RWPE1 (cell line): Measurements from ENCODE around the gene SOSTDC1.

ENCODE experiments used
- CTCF ChIA-PET: fragments of 350-600 bp; sonication (Branson Sonifier 250); formaldehyde crosslinking; extraction: SDS; loops from one replicate; lab custom pipeline; 2021; lab: Yijun Ruan, JAX
- POLR2A ChIA-PET: fragments of 400-600 bp; formaldehyde crosslinking; extraction: SDS; loops from one replicate; lab custom pipeline; 2020; ENCODE audit warnings: antibody characterized with exemption; ENCODE audit not compliant: low non-redundant PET; lab: Yijun Ruan, JAX
- DNase-seq: peaks from one replicate; pipeline ENCODE4 v3.0.0; 2012; ENCODE audit warnings: low spot score
- H3K27ac ChIP-seq: fragments of 450-650 bp; 2 replicates; pipeline ENCODE4 v1.5.1; 2017
- TF ChIP-seq, protein P1 (sequence below): fragments of 450-650 bp; conservative IDR thresholded peaks from 2 replicates; pipeline ENCODE4 v1.5.1; 2017; ENCODE audit warnings: low read depth, mild to moderate bottlenecking

The SOSTDC1 gene

GRCh38 chr7:16422103-16422435, 43.5 kb downstream of the SOSTDC1 start:
- no peak overlapping the region for H3K27ac ChIP-seq
- TF ChIP-seq, protein P1, sequence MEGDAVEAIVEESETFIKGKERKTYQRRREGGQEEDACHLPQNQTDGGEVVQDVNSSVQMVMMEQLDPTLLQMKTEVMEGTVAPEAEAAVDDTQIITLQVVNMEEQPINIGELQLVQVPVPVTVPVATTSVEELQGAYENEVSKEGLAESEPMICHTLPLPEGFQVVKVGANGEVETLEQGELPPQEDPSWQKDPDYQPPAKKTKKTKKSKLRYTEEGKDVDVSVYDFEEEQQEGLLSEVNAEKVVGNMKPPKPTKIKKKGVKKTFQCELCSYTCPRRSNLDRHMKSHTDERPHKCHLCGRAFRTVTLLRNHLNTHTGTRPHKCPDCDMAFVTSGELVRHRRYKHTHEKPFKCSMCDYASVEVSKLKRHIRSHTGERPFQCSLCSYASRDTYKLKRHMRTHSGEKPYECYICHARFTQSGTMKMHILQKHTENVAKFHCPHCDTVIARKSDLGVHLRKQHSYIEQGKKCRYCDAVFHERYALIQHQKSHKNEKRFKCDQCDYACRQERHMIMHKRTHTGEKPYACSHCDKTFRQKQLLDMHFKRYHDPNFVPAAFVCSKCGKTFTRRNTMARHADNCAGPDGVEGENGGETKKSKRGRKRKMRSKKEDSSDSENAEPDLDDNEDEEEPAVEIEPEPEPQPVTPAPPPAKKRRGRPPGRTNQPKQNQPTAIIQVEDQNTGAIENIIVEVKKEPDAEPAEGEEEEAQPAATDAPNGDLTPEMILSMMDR = no peak
- ChIA-PET CTCF (interaction anchor here (0.7 kb wide), 1 partner anchor 28 kb away, joined by 5 read pairs; no protein-coding TSS in a partner anchor), POLR2A (no interaction called here)
- no peak for DNase-seq

DNA sequence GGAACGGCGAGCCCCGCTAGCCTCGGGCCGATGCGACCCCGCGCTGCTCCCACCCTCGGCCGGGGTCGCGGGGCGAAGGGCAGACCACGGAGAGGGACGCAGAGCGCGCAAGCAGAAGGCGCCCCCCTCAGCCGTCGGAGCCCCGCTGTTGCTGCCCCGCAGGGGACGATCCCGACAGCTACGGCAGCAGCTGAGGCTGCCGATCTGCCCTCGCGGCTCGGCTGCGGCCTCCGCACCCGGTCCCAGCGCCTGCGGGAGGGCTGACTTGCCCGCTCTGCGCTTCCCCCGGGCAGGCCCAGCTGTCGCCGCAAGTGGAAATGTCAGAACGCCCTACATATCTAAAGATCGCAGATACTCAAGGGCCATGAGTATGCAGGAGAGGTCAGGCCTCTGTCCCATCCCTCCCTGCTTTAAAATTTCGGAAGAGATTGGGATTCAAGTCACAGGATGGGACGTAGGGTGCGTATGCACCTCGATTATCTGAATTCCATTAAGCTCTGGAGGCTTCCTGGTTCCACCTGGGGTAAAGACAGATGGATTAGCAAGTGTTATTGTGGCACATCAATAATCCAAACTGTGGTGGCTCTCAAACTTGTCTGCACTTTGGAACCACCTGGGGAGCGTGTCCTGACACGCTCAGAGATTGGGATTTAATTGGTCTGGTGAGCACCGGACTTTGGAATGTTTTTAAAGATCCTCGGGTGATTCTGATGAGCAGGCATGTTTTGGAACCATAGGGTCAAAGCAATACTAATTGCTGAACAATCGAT, 44.0 kb downstream of the SOSTDC1 start, which contains the start of gene CRPPA:
CRPPA (minus strand) TSS at position 206 of the 770 bp plus-strand sequence. CDS start 216 bp downstream, outside the sequence.
- TF ChIP-seq, protein P1 = no peak; the same call in 1 of the 2 replicates
- ChIA-PET POLR2A (no interaction called here), CTCF (interaction anchor here (0.6 to 0.7 kb wide), 2 partner anchors 28 to 806 kb away, joined by 3 to 5 read pairs; no protein-coding TSS in a partner anchor)
- DNase-seq = peak; percentile 74
- peak within 1 kb of the TSS; percentile 88 for H3K27ac ChIP-seq

- H3K27ac ChIP-seq = peak overlapping the region; percentile 88
Measured at GRCh38 chr7:16420649-16421332, 44.7 kb downstream of the SOSTDC1 start.

DNA sequence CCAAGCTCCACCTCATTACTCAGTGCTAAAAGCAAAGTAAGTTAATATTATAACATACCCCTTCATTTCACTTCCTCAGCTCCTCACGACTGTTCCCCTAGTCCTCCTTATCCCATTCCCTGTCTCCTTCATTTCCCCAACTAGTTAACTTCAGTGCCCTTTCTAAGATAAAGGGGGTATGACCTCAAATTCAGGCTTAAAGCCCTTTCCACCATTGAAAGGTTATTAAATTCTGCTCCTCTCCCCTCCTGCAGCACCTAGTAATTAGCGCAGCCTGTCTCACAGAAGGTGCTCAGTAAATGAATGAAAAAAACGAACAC, 45.2 kb downstream of the SOSTDC1 start:
- TF ChIP-seq, protein P1 = no peak
- ChIA-PET POLR2A (no interaction called here), CTCF (no interaction called here)
- peak overlapping the region; percentile 88 for H3K27ac ChIP-seq
- DNase-seq = no peak

More at GRCh38 chr7:16420649-16421332, 44.7 kb downstream of the SOSTDC1 start:
- POLR2A ChIA-PET = no interaction called here
- CTCF ChIA-PET = no interaction called here
- TF ChIP-seq, protein P1 = peak; percentile 27; the same call in 1 of the 2 replicates
- peak; percentile 61 for DNase-seq

DNA sequence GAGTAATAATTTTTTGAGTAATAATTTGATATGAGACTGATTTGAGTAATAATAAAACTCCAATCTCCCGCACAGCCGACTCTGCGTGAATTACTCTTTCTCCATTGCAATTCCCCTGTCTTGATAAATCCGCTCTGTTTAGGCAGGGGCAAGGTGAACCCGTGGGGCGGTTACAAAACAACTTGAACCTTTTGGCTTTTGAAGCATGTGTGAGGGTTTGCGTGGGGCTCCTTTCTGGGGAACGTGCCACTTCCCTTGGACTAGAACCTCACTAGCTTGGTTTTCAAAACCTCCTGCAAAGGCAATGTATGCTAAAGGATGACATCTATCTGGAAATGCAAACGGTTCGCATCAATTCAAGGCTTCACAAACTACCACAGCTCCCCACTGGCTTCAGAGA, 45.7 kb downstream of the SOSTDC1 start:
- TF ChIP-seq, protein P1 = no peak
- ChIA-PET CTCF (interaction anchor here (0.7 kb wide), 1 partner anchor 322 kb away, joined by 4 read pairs; no protein-coding TSS in a partner anchor), POLR2A (no interaction called here)
- H3K27ac ChIP-seq = no peak overlapping the region
- no peak for DNase-seq

DNA sequence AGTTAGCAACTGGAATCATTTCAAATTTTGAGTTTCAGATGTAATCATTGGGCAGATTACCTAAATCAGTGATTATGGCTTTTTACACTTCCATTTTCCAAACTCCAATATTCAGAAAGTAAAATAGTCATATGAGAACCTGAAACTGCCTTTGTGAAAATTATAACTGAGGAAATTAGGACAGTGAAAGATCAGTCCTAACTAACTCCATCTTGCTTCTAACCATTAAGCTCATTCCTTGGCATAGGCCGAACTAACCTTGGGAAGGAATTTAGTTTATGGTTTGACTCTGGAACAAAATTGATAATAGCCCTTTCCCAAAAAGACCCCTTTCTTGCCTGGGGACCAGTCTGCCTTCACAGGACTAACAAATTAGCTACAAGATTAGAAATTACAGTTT, 46.4 kb downstream of the SOSTDC1 start:
- ChIA-PET POLR2A (no interaction called here), CTCF (no interaction called here)
- no peak overlapping the region for H3K27ac ChIP-seq
- DNase-seq = no peak
- TF ChIP-seq, protein P1 = no peak
